GM12864 (cell line): ENCODE data around the gene BCAR3.

ENCODE experiments used
- DNase-seq: peaks from one replicate; pipeline ENCODE4 v3.0.0-alpha.2; 2011; ENCODE audit warnings: low read depth
- H3K4me3 ChIP-seq: 2 replicates; pipeline ENCODE4 v1.5.1; 2011; ENCODE audit warnings: mild to moderate bottlenecking, low read depth, low read length, control low read depth
- TF ChIP-seq, protein P1 (sequence below): IDR thresholded peaks from 2 replicates; pipeline ENCODE4 v1.5.1; 2011; ENCODE audit warnings: low read depth, mild to moderate bottlenecking, moderate library complexity, low read length, control low read depth, inconsistent platforms; ENCODE audit errors: missing control alignments

The BCAR3 gene

DNA sequence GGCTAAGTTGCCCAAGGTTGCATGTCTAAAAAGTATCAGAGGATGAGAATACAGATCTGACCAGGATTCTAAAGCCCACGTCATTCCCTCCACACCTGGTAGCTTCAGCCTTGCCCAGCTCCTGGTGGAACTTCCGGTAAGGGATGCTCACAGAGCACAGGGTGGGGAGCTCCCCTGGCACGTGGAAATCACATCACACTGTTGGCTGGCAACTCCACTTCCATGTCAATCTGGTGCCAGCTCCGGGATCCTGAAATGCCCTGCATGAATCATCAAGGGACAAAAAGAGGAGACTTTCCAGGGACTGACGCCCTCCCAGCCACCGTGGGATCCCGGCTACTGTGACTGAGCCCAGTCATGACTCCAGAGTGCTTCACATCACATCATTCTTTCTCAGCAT, 12.4 kb upstream of the BCAR3 start:
- DNase-seq, result no peak
- TF ChIP-seq, protein P1, sequence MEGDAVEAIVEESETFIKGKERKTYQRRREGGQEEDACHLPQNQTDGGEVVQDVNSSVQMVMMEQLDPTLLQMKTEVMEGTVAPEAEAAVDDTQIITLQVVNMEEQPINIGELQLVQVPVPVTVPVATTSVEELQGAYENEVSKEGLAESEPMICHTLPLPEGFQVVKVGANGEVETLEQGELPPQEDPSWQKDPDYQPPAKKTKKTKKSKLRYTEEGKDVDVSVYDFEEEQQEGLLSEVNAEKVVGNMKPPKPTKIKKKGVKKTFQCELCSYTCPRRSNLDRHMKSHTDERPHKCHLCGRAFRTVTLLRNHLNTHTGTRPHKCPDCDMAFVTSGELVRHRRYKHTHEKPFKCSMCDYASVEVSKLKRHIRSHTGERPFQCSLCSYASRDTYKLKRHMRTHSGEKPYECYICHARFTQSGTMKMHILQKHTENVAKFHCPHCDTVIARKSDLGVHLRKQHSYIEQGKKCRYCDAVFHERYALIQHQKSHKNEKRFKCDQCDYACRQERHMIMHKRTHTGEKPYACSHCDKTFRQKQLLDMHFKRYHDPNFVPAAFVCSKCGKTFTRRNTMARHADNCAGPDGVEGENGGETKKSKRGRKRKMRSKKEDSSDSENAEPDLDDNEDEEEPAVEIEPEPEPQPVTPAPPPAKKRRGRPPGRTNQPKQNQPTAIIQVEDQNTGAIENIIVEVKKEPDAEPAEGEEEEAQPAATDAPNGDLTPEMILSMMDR, result no peak
- no peak overlapping the region for H3K4me3 ChIP-seq

- DNase-seq, result peak; percentile 66
- no peak overlapping the region for H3K4me3 ChIP-seq
- TF ChIP-seq, protein P1, result no peak
Observed at GRCh38 chr1:93692983-93693591, 11.4 kb upstream of the BCAR3 start.

GRCh38 chr1:93692451-93692861, 10.8 kb upstream of the BCAR3 start:
- TF ChIP-seq, protein P1, result no peak
- DNase-seq, result no peak

GRCh38 chr1:93692026-93692425, 10.4 kb upstream of the BCAR3 start:
- no peak for DNase-seq
- H3K4me3 ChIP-seq, result no peak overlapping the region
- TF ChIP-seq, protein P1, result no peak

More at GRCh38 chr1:93692451-93692861, 10.8 kb upstream of the BCAR3 start:
- H3K4me3 ChIP-seq, result no peak overlapping the region

DNA sequence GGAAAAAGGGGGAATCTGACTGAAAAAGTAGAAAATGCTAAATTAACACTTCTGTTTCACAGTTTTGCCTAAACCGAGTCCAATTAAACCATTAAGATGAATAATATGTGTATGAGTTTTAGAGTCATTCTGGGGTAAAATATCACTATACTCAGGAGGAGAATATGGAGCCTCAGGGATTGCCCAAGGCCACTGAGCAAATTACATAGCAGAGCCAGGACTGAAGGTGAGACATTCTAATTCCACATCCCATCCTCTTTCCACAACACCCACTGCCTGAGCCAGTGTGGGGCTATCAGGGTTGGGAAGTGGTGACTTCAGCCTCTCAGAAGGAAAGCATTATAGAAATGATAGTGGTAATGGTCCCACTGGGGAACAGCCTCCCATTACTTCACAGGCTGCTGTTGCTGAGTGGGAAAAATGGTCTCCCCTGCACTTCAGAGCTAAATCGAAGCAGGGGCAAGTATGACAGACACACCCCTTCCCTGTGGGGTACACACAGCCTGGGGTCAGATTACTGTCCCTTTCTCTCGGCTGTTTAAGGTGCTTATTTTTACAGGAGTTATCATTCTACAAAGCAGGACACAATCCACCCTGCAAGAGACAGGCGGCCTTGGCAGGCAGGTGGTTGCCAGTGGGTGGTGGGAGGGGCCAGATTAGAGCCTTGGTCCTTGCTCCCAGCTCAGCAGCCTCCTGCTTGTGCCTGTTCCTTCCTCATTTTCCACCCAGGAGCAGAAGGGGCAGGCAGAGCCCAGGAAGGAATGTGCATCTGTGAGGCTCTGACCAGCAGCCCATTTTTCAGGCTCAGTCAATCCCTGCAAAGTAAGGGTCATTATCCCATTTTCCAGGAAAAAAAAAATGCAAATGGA, 9.5 kb upstream of the BCAR3 start:
- TF ChIP-seq, protein P1, result no peak
- DNase-seq, result no peak

GRCh38 chr1:93690341-93690740, 8.7 kb upstream of the BCAR3 start:
- no peak overlapping the region for H3K4me3 ChIP-seq
- DNase-seq, result no peak
- TF ChIP-seq, protein P1, result no peak

More for the DNA sequence above, 9.5 kb upstream of the BCAR3 start:
- H3K4me3 ChIP-seq, result no peak overlapping the region
